Epithelial cell of umbilical artery (primary cell): ENCODE measurements around the gene MIB2. TPM values are rescaled to one million over a fixed set of nuclear protein-coding genes. Genes with fewer than 3 reads are reported as not detected.

Experiments
- total RNA-seq: library from RNA; depleted of rRNA; stranded (reverse); fragments of >200 nt; gene quantifications from 2 replicates; pipeline ENCODE4 v1.2.3, GENCODE V29; 2014

Gene MIB2
- total RNA-seq: 27.6 and 54.3 TPM in 2 replicates

GRCh38 chr1:1615256-1616044, at the start of gene MIB2:
MIB2 (plus strand) TSS chr1:1615500; CDS start chr1:1623453, 7,953 bp downstream.

GRCh38 chr1:1574721-1575537, 40.4 kb upstream of the MIB2 start, which contains the start of gene SSU72:
SSU72 (minus strand) TSS chr1:1574863; CDS start chr1:1574557, 306 bp downstream.

GRCh38 chr1:1599935-1600860, 15.1 kb upstream of the MIB2 start, which contains the start of gene FNDC10:
FNDC10 (minus strand) TSS chr1:1600135; CDS start chr1:1600015, 120 bp downstream.

GRCh38 chr1:1631782-1632420, 16.6 kb downstream of the MIB2 start, which contains the start of gene MMP23B:
MMP23B (plus strand) TSS chr1:1632173; CDS start chr1:1632219, 46 bp downstream.

GRCh38 chr1:1658583-1659549, 43.6 kb downstream of the MIB2 start, which contains the start of gene CDK11B:
CDK11B (minus strand) TSS chr1:1659004; CDS start chr1:1657485, 1,519 bp downstream.

Other genes with a start within 250 kb of the MIB2 start
- gene AURKAIP1, start 240.3 kb upstream of the MIB2 start, total RNA-seq: 113 and 146 TPM in 2 replicates
- gene CCNL2, start 216.2 kb upstream of the MIB2 start, total RNA-seq: 82.2 and 111 TPM in 2 replicates
- 122 and 126 TPM in 2 replicates for gene MRPL20, start 208.2 kb upstream of the MIB2 start, total RNA-seq
- under 0.01 TPM in 1 of 2 replicates, not detected in the other for gene ANKRD65, start 194.2 kb upstream of the MIB2 start, total RNA-seq
- 0.91 and 1.6 TPM in 2 replicates for gene VWA1, start 179.8 kb upstream of the MIB2 start, total RNA-seq
- not detected in 2 replicates for gene ATAD3C, start 165.8 kb upstream of the MIB2 start, total RNA-seq
- gene ATAD3B, start 143.7 kb upstream of the MIB2 start, total RNA-seq: 28.1 and 28.3 TPM in 2 replicates
- gene ATAD3A, start 103.3 kb upstream of the MIB2 start, total RNA-seq: 39.5 and 49.0 TPM in 2 replicates
- 2.9 and 4.1 TPM in 2 replicates for gene TMEM240, start 74.9 kb upstream of the MIB2 start, total RNA-seq
- gene SSU72, start 40.6 kb upstream of the MIB2 start, total RNA-seq: 67.0 and 82.2 TPM in 2 replicates
- 0.15 and 0.65 TPM in 2 replicates for gene FNDC10, start 15.4 kb upstream of the MIB2 start, total RNA-seq
- 0.61 and 0.97 TPM in 2 replicates for gene MMP23B, start 16.7 kb downstream of the MIB2 start, total RNA-seq
- gene CDK11B, start 43.5 kb downstream of the MIB2 start, total RNA-seq: 6.7 and 8.8 TPM in 2 replicates
- gene SLC35E2B, start 77.3 kb downstream of the MIB2 start, total RNA-seq: 16.6 and 17.9 TPM in 2 replicates
- gene CDK11A, start 108.9 kb downstream of the MIB2 start, total RNA-seq: 12.7 and 14.1 TPM in 2 replicates
- gene NADK, start 163.0 kb downstream of the MIB2 start, total RNA-seq: 36.1 and 54.7 TPM in 2 replicates